LoVo (cell line): ENCODE data around the gene OBI1.

Experiments used
- DNase-seq: peaks from one replicate; pipeline ENCODE4 v3.0.0-alpha.2; 2016; ENCODE audit warnings: low spot score

OBI1 gene

GRCh38 chr13:78576261-78576660 is 82.7 kb downstream of the OBI1 start:
- DNase-seq, result no peak

GRCh38 chr13:78572459-78572858 is 86.5 kb downstream of the OBI1 start:
- no peak for DNase-seq

GRCh38 chr13:78569029-78569428 is 89.9 kb downstream of the OBI1 start:
- no peak for DNase-seq

GRCh38 chr13:78566631-78567030 is 92.3 kb downstream of the OBI1 start:
- no peak for DNase-seq
